PC-9 (cell line): ENCODE measurements around the gene ZNHIT2. TPM values are rescaled to one million over a fixed set of nuclear protein-coding genes. Genes with fewer than 3 reads are reported as not detected.

ENCODE experiments used
- BruUV-seq: library from RNA; stranded (reverse); fragments of 400-500 nt; replicated peaks from 2 replicates; lab custom pipeline; 2021; lab: Mats Ljungman, UMichigan
- CTCF ChIA-PET: fragments of 300-600 bp; sonication (Branson Sonifier 250); formaldehyde crosslinking; loops from one replicate; lab custom pipeline; 2022; ENCODE audit warnings: antibody characterized with exemption; lab: Charles Lee
- POLR2A ChIA-PET: fragments of 300-600 bp; sonication (Branson Sonifier 250); formaldehyde crosslinking; loops from one replicate; lab custom pipeline; 2022; ENCODE audit warnings: antibody characterized with exemption; ENCODE audit not compliant: unreplicated experiment; lab: Charles Lee
- DNase-seq, 2 experiments: peaks; one replicate each; pipeline versions ENCODE4 v3.0.0 to v3.0.0-alpha.2; 2015 to 2022; ENCODE audit warnings: mixed read lengths in 1 of 2
- H2AFZ ChIP-seq: fragments of 200-600 bp; sonication (generic); 2 replicates; pipeline ENCODE4 v1.8.1; 2017; ENCODE audit warnings: antibody characterized with exemption
- H3F3A ChIP-seq: fragments of 200-600 bp; sonication (generic); 2 replicates; pipeline ENCODE4 v1.8.1; 2017; ENCODE audit warnings: antibody characterized with exemption, mild to moderate bottlenecking, low read depth; ENCODE audit not compliant: insufficient read depth
- H3K27ac ChIP-seq: fragments of 200-600 bp; sonication (generic); 2 replicates; pipeline ENCODE4 v1.6.1; 2016; ENCODE audit warnings: mixed run types
- H3K27me3 ChIP-seq: fragments of 200-600 bp; sonication (generic); 2 replicates; pipeline ENCODE4 v1.6.1; 2016; ENCODE audit warnings: low read depth, mixed run types; ENCODE audit not compliant: insufficient read depth
- H3K36me3 ChIP-seq: fragments of 200-600 bp; sonication (generic); 2 replicates; pipeline ENCODE4 v1.6.1; 2016; ENCODE audit warnings: low read depth, mixed run types
- H3K4me1 ChIP-seq: fragments of 200-600 bp; sonication (generic); replicated peaks from 2 replicates; pipeline ENCODE4 v1.6.1; 2016; ENCODE audit warnings: mixed run types; ENCODE audit not compliant: insufficient read depth
- H3K4me2 ChIP-seq: fragments of 200-600 bp; sonication (generic); 2 replicates; pipeline ENCODE4 v1.6.1; 2017; ENCODE audit warnings: mixed run types
- H3K4me3 ChIP-seq: fragments of 200-600 bp; sonication (generic); 2 replicates; pipeline ENCODE4 v1.6.1; 2016; ENCODE audit warnings: mixed run types
- H3K79me2 ChIP-seq: fragments of 200-600 bp; sonication (generic); 2 replicates; pipeline ENCODE4 v1.6.1; 2017; ENCODE audit warnings: low read depth, mixed run types
- H3K9me2 ChIP-seq: fragments of 200-600 bp; sonication (generic); 2 replicates; pipeline ENCODE4 v1.8.1; 2017; ENCODE audit warnings: mild to moderate bottlenecking; ENCODE audit not compliant: insufficient read depth
- H3K9me3 ChIP-seq: fragments of 200-600 bp; sonication (generic); 2 replicates; pipeline ENCODE4 v1.8.1; 2016; ENCODE audit warnings: low read depth; ENCODE audit not compliant: insufficient read depth
- H4K20me1 ChIP-seq: fragments of 200-600 bp; sonication (generic); 2 replicates; pipeline ENCODE4 v1.8.1; 2017; ENCODE audit not compliant: insufficient read depth
- CTCF ChIP-seq: fragments of 200-600 bp; sonication (generic); conservative IDR thresholded peaks from 2 replicates; pipeline ENCODE4 v1.6.1; 2017; ENCODE audit warnings: mixed run types, antibody characterized with exemption, mild to moderate bottlenecking, moderate library complexity
- EZH2 ChIP-seq: fragments of 200-600 bp; sonication (generic); IDR thresholded peaks from 2 replicates; pipeline ENCODE4 v1.8.0; 2017; ENCODE audit warnings: antibody characterized with exemption, low read depth
- intact Hi-C: fragments of 100-400 bp; cut with micrococcal nuclease; formaldehyde crosslinking; loops from one replicate; pipeline ENCODE4 v1.10.0; 2022; ENCODE audit not compliant: unreplicated experiment
- microRNA-seq: library from miRNA; unstranded; fragments of <30 nt; microRNA quantifications from one replicate; pipeline ENCODE4 v1.2.0, GENCODE V29; 2021; ENCODE audit warnings: borderline number of aligned reads, borderline replicate concordance
- total RNA-seq: library from RNA; stranded (reverse); gene quantifications from 2 replicates; pipeline ENCODE4 v1.2.3, GENCODE V29; 2021

The ZNHIT2 gene
- total RNA-seq, 1 experiment from 2014 or later = 13.7 TPM

GRCh38 chr11:65069217-65069616, 48.3 kb downstream of the ZNHIT2 start:
- no peak overlapping the region for H2AFZ ChIP-seq

GRCh38 chr11:65067446-65067845, 50.1 kb downstream of the ZNHIT2 start:
- DNase-seq = no peak
- Histone ChIP-seq H3K9me2 (no peaks in the 10 kb centered on the region), H2AFZ (no peak overlapping the region), H3F3A (no peaks in the 10 kb centered on the region), H3K4me3 (no peak overlapping the region), H3K27me3 (no peaks in the 10 kb centered on the region), H3K4me2 (no peak overlapping the region), H4K20me1 (no peaks in the 10 kb centered on the region), H3K9me3 (no peaks in the 10 kb centered on the region), H3K27ac (no peak overlapping the region), H3K4me1 (no peaks in the 10 kb centered on the region), H3K79me2 (no peaks in the 10 kb centered on the region), H3K36me3 (no peaks in the 10 kb centered on the region)
- intact Hi-C loops = no loop called here
- BruUV-seq = no TSS peak
- no peak for TF ChIP-seq EZH2
- no peak for TF ChIP-seq CTCF
- ChIA-PET POLR2A (no interaction called here), CTCF (no interaction called here)

More at GRCh38 chr11:65069217-65069616, 48.3 kb downstream of the ZNHIT2 start:
- TF ChIP-seq CTCF (no peak), EZH2 (no peak)
- Histone ChIP-seq H3K27me3 (no peaks in the 10 kb centered on the region), H3K36me3 (no peaks in the 10 kb centered on the region), H3K4me1 (no peaks in the 10 kb centered on the region), H3F3A (no peaks in the 10 kb centered on the region), H3K4me2 (no peak overlapping the region), H4K20me1 (no peaks in the 10 kb centered on the region), H3K9me3 (no peaks in the 10 kb centered on the region), H3K9me2 (no peaks in the 10 kb centered on the region), H3K4me3 (no peak overlapping the region), H3K79me2 (no peaks in the 10 kb centered on the region), H3K27ac (no peak overlapping the region)
- BruUV-seq = no TSS peak
- DNase-seq = no peak
- intact Hi-C loops = no loop called here
- CTCF ChIA-PET = interaction anchor here (0.5 to 0.6 kb wide), 5 partner anchors 20 to 318 kb away, joined by 3 to 7 read pairs (median 4); no protein-coding TSS in a partner anchor
- POLR2A ChIA-PET = interaction anchor here (0.7 kb wide), 1 partner anchor 114 kb away, joined by 6 read pairs; no protein-coding TSS in a partner anchor

GRCh38 chr11:65066805-65067291, 50.7 kb downstream of the ZNHIT2 start:
- no peaks in the 10 kb centered on the region for H4K20me1 ChIP-seq
- no peak overlapping the region for H3K27ac ChIP-seq
- TF ChIP-seq CTCF (no peak), EZH2 (no peak)
- CTCF ChIA-PET = no interaction called here
- H3K27me3 ChIP-seq = no peaks in the 10 kb centered on the region
- H3K79me2 ChIP-seq = no peaks in the 10 kb centered on the region
- no peak for DNase-seq
- POLR2A ChIA-PET = interaction anchor here (0.6 kb wide), 1 partner anchor 11 kb away, joined by 5 read pairs; no protein-coding TSS in a partner anchor
- no peaks in the 10 kb centered on the region for H3K9me3 ChIP-seq
- intact Hi-C loops = no loop called here
- H2AFZ ChIP-seq = no peak overlapping the region
- no peaks in the 10 kb centered on the region for H3K4me1 ChIP-seq
- H3K9me2 ChIP-seq = no peaks in the 10 kb centered on the region
- BruUV-seq = no TSS peak
- no peak overlapping the region for H3K4me3 ChIP-seq
- no peaks in the 10 kb centered on the region for H3K36me3 ChIP-seq
- no peaks in the 10 kb centered on the region for H3F3A ChIP-seq
- H3K4me2 ChIP-seq = no peak overlapping the region

Small RNAs within 50 kb of the gene (microRNA-seq; reads per million reads assigned to microRNA genes)
- gene MIR6751 = not detected

Other genes starting within 250 kb of the ZNHIT2 start
- gene EHD1, start 239.1 kb downstream of the ZNHIT2 start, total RNA-seq = 110 and 134 TPM in 2 replicates
- 48.2 and 53.2 TPM in 2 replicates for gene ATG2A, start 200.5 kb downstream of the ZNHIT2 start, total RNA-seq
- gene PPP2R5B, start 193.0 kb downstream of the ZNHIT2 start, total RNA-seq = 13.7 and 13.9 TPM in 2 replicates
- 1.0 and 2.1 TPM in 2 replicates for gene GPHA2, start 181.8 kb downstream of the ZNHIT2 start, total RNA-seq
- 4.5 and 7.1 TPM in 2 replicates for gene MAJIN, start 145.6 kb downstream of the ZNHIT2 start, total RNA-seq
- 0.46 and 1.2 TPM in 2 replicates for gene BATF2, start 120.7 kb downstream of the ZNHIT2 start, total RNA-seq
- gene ARL2, start 103.5 kb downstream of the ZNHIT2 start, total RNA-seq = 97.5 and 106 TPM in 2 replicates
- gene SNX15, start 90.3 kb downstream of the ZNHIT2 start, total RNA-seq = 38.2 and 40.6 TPM in 2 replicates
- 33.9 and 48.0 TPM in 2 replicates for gene SAC3D1, start 76.5 kb downstream of the ZNHIT2 start, total RNA-seq
- gene NAALADL1, start 59.1 kb downstream of the ZNHIT2 start, total RNA-seq = not detected in 2 replicates
- 86.4 and 97.8 TPM in 2 replicates for gene CDCA5, start 33.7 kb downstream of the ZNHIT2 start, total RNA-seq
- gene ZFPL1, start 33.5 kb downstream of the ZNHIT2 start, total RNA-seq = 63.6 and 68.2 TPM in 2 replicates
- 113 and 279 TPM in 2 replicates for gene VPS51, start 21.5 kb downstream of the ZNHIT2 start, total RNA-seq
- gene TM7SF2, start 5.8 kb downstream of the ZNHIT2 start, total RNA-seq = 49.5 and 72.3 TPM in 2 replicates
- 973 and 1,165 TPM in 2 replicates for gene FAU, start 4.4 kb upstream of the ZNHIT2 start, total RNA-seq
- gene MRPL49, start 4.6 kb upstream of the ZNHIT2 start, total RNA-seq = 84.5 and 95.0 TPM in 2 replicates
- gene SYVN1, start 16.8 kb upstream of the ZNHIT2 start, total RNA-seq = 40.9 and 51.5 TPM in 2 replicates
- gene SPDYC, start 52.5 kb upstream of the ZNHIT2 start, total RNA-seq = not detected in 2 replicates
- gene CAPN1, start 64.2 kb upstream of the ZNHIT2 start, total RNA-seq = 502 and 559 TPM in 2 replicates
- 37.1 and 39.3 TPM in 2 replicates for gene POLA2, start 144.3 kb upstream of the ZNHIT2 start, total RNA-seq
- gene CDC42EP2, start 197.2 kb upstream of the ZNHIT2 start, total RNA-seq = 17.8 and 20.8 TPM in 2 replicates
- 75.6 and 80.6 TPM in 2 replicates for gene DPF2, start 216.2 kb upstream of the ZNHIT2 start, total RNA-seq
- gene TIGD3, start 237.1 kb upstream of the ZNHIT2 start, total RNA-seq = 1.7 and 1.8 TPM in 2 replicates